Lower leg skin (tissue), 4 donors: ENCODE measurements around the gene RASAL3. TPM values are rescaled to one million over a fixed set of nuclear protein-coding genes. Genes with fewer than 3 reads are reported as not detected.

Source experiments
- DNase-seq, 2 donors: peaks; one replicate each; pipeline ENCODE4 v3.0.0-alpha.2; 2019; ENCODE audit warnings: low spot score in 2 of 2
- H3K4me3 ChIP-seq: fragments of 200-600 bp; sonication (generic); 2 replicates; pipeline ENCODE4 v1.5.1; 2017; ENCODE audit warnings: mild to moderate bottlenecking, low read depth; ENCODE audit not compliant: poor library complexity, severe bottlenecking
- CTCF ChIP-seq, 3 donors: fragments of 450-650 bp; IDR thresholded peaks; one replicate each; pipeline ENCODE4 v1.5.1; 2016; ENCODE audit warnings: antibody characterized with exemption in 3 of 3, mild to moderate bottlenecking in 3 of 3, moderate library complexity in 2 of 3
- POLR2A ChIP-seq, 2 donors: fragments of 450-650 bp; IDR thresholded peaks; one replicate each; pipeline ENCODE4 v1.6.1; 2016 to 2017; ENCODE audit warnings: antibody characterized with exemption in 2 of 2, mild to moderate bottlenecking in 1 of 2, moderate library complexity in 1 of 2
- WGBS, 2 donors: methylation state at CpG; one replicate each; pipeline ENCODE4 v1.1.5; 2018; 5-methylcytosine and 5-hydroxymethylcytosine counted together
- intact Hi-C: fragments of 100-400 bp; cut with DNase I; formaldehyde crosslinking; loops from one replicate; pipeline ENCODE4 v1.15.0; 2023; ENCODE audit warnings: low total_unique reads
- total RNA-seq, 4 donors: library from RNA; depleted of rRNA; stranded (reverse); fragments of >200 nt; gene quantifications; one replicate each; pipeline ENCODE4 v1.1.0, GENCODE V29; 2016

The RASAL3 gene
- 1 to 10 TPM in 3 of 4 donors, under 1 TPM in 1; 0.17 to 2.1 (median 1.5) TPM for total RNA-seq

GRCh38 chr19:15464394-15465385, at the start of gene RASAL3:
Gene RASAL3, minus strand, starts transcription at chr19:15464544. Its CDS starts 186 bp downstream, at chr19:15464358.
- H3K4me3 ChIP-seq = no peak within 1 kb of the TSS
- intact Hi-C loops = no loop called here
- WGBS, 2 donors = 35 to 39% methylated on average over 17 of the region's 17 CpGs
- TF ChIP-seq CTCF (IDR thresholded peaks at IDR 0.05) (no peak), POLR2A (IDR thresholded peaks at IDR 0.05) (no peak)
- no peak for DNase-seq

GRCh38 chr19:15511671-15512424, 47.5 kb upstream of the RASAL3 start:
- WGBS, 2 donors = 61 to 66% methylated on average over 19 of the region's 19 CpGs
- DNase-seq = no peak
- no peak overlapping the region for H3K4me3 ChIP-seq
- intact Hi-C loops = no loop called here
- TF ChIP-seq POLR2A (IDR thresholded peaks at IDR 0.05) = no peak

- TF ChIP-seq POLR2A (IDR thresholded peaks at IDR 0.05) (no peak), CTCF (IDR thresholded peaks at IDR 0.05) (no peak)
- 6 to 7% methylated on average over 39 to 45 of the region's 52 CpGs for WGBS, 2 donors
- DNase-seq = no peak
Measured at GRCh38 chr19:15508035-15508710, 43.8 kb upstream of the RASAL3 start, which contains the start of gene CYP4F22. Gene CYP4F22, plus strand, starts transcription at chr19:15508525. Its CDS starts 16,812 bp downstream, at chr19:15525337.

GRCh38 chr19:15507068-15508034, 43.0 kb upstream of the RASAL3 start:
- 57 to 64% methylated on average over 14 of the region's 14 CpGs for WGBS, 2 donors
- intact Hi-C loops = no loop called here

More at GRCh38 chr19:15508035-15508710, 43.8 kb upstream of the RASAL3 start, which contains the start of gene CYP4F22:
- no peak within 1 kb of the TSS for H3K4me3 ChIP-seq
- intact Hi-C loops = no loop called here

GRCh38 chr19:15506074-15506571, 41.8 kb upstream of the RASAL3 start:
- intact Hi-C loops = no loop called here
- WGBS, 2 donors = 78 to 80% methylated on average over 5 of the region's 5 CpGs
- H3K4me3 ChIP-seq = no peak overlapping the region
- no peak for DNase-seq
- TF ChIP-seq CTCF (IDR thresholded peaks at IDR 0.05) = no peak
- TF ChIP-seq POLR2A (IDR thresholded peaks at IDR 0.05) = no peak

More at GRCh38 chr19:15507068-15508034, 43.0 kb upstream of the RASAL3 start:
- no peak for TF ChIP-seq POLR2A (IDR thresholded peaks at IDR 0.05)
- H3K4me3 ChIP-seq = no peak overlapping the region
- no peak for DNase-seq
